K562 (cell line): ENCODE measurements around the gene FFAR1. TPM values are rescaled to one million over a fixed set of nuclear protein-coding genes. Genes with fewer than 3 reads are reported as not detected.

ENCODE experiments used
- ATAC-seq: fragments of 200-7000 bp; cut with Tn5 transposase; 3 replicates; pipeline ENCODE4 v1.9.1; 2020; ENCODE audit warnings: moderate library complexity
- BruUV-seq: library from RNA; stranded (reverse); fragments of 400-500 nt; replicated peaks from 2 replicates; lab custom pipeline; 2021; lab: Mats Ljungman, UMichigan
- CTCF ChIA-PET: fragments of 300-600 bp; formaldehyde crosslinking; extraction: SDS; loops from one replicate; lab custom pipeline; 2021; ENCODE audit warnings: low intra/inter-chr PET ratio; lab: Yijun Ruan, JAX
- POLR2A ChIA-PET: fragments of 300-600, 350-650 bp; sonication (Branson Sonifier 250); formaldehyde crosslinking; extraction: SDS; loops from one replicate; lab custom pipeline; 2021; ENCODE audit warnings: antibody characterized with exemption, inconsistent platforms; lab: Yijun Ruan, JAX
- DNase-seq, 4 experiments: peaks; one replicate each; pipeline versions ENCODE4 v3.0.0 to v3.0.0-alpha.2; 2011 to 2018; ENCODE audit warnings: low spot score in 3 of 4, mixed read lengths in 3 of 4; ENCODE audit errors: extremely low read depth in 1 of 4
- FAIRE-seq: peaks from 2 replicates; lab custom pipeline; 2011; peaks lifted over from hg19 to GRCh38; lab: Jason Lieb, UNC
- H2AFZ ChIP-seq: 2 replicates; pipeline ENCODE4 v1.6.0; 2011; ENCODE audit warnings: low read depth, low read length, control low read depth, inconsistent platforms
- H3K27ac ChIP-seq: fragments of 200-600 bp; 3 replicates; pipeline ENCODE4 v1.8.0; 2011; ENCODE audit warnings: low read depth, mild to moderate bottlenecking, control low read depth, inconsistent platforms, low read length, moderate library complexity, mixed read lengths; ENCODE audit errors: extremely low read depth
- H3K27me3 ChIP-seq, 2 experiments: fragments of 300-600 bp in 1 of 2; 2 replicates in 1 of 2; 3 replicates in 1 of 2; pipeline versions ENCODE4 v1.6.0 to v1.8.0; 2011; ENCODE audit warnings: inconsistent platforms in 2 of 2, low read length in 2 of 2, mild to moderate bottlenecking in 1 of 2, mixed read lengths in 1 of 2, moderate library complexity in 1 of 2; ENCODE audit not compliant: control insufficient read depth in 2 of 2, insufficient read depth in 2 of 2
- H3K36me3 ChIP-seq: fragments of 300-600 bp; 3 replicates; pipeline ENCODE4 v1.8.0; 2011; ENCODE audit warnings: mild to moderate bottlenecking, low read length, inconsistent platforms; ENCODE audit not compliant: control insufficient read depth, insufficient read depth
- H3K4me1 ChIP-seq, 2 experiments: fragments of 200-600 bp in 1 of 2; replicated peaks in 1 of 2; 2 replicates in 1 of 2; 3 replicates in 1 of 2; pipeline versions ENCODE4 v1.5.1 to v1.8.0; 2011; ENCODE audit warnings: inconsistent platforms in 2 of 2, low read length in 2 of 2, mild to moderate bottlenecking in 1 of 2, mixed read lengths in 1 of 2, moderate library complexity in 1 of 2; ENCODE audit not compliant: control insufficient read depth in 2 of 2, insufficient read depth in 2 of 2
- H3K4me2 ChIP-seq: 2 replicates; pipeline ENCODE4 v1.6.1; 2011; ENCODE audit warnings: low read length, control low read depth, inconsistent platforms, mixed read lengths; ENCODE audit not compliant: insufficient read depth
- H3K4me3 ChIP-seq: fragments of 200-600 bp; sonication (generic), shearing (Covaris generic); 2 replicates; pipeline ENCODE4 v1.5.1; 2016; ENCODE audit warnings: control low read depth, inconsistent platforms
- H3K79me2 ChIP-seq: fragments of 200-600 bp; 3 replicates; pipeline ENCODE4 v1.8.0; 2011; ENCODE audit warnings: low read length, inconsistent platforms; ENCODE audit not compliant: control insufficient read depth, insufficient read depth
- H3K9ac ChIP-seq, 2 experiments: 2 replicates each; pipeline versions ENCODE4 v1.6.0 to v1.6.1; 2011; ENCODE audit warnings: low read depth in 2 of 2, low read length in 2 of 2, control low read depth in 1 of 2, inconsistent platforms in 1 of 2, mild to moderate bottlenecking in 1 of 2, mixed read lengths in 1 of 2; ENCODE audit not compliant: insufficient read depth in 1 of 2
- H3K9me1 ChIP-seq: one replicate; pipeline ENCODE4 v1.6.0; 2011; ENCODE audit warnings: inconsistent platforms, mild to moderate bottlenecking, low read length, moderate library complexity; ENCODE audit not compliant: control insufficient read depth, insufficient read depth
- H3K9me3 ChIP-seq: replicated peaks from 2 replicates; pipeline ENCODE4 v1.5.1; 2011; ENCODE audit warnings: low read depth, low read length, inconsistent platforms; ENCODE audit not compliant: control insufficient read depth, insufficient read depth
- H4K20me1 ChIP-seq: replicated peaks from 2 replicates; pipeline ENCODE4 v1.6.1; 2011; ENCODE audit warnings: low read length, inconsistent platforms, mixed read lengths; ENCODE audit not compliant: control insufficient read depth, insufficient read depth
- ARID2 ChIP-seq: fragments of 450-650 bp; IDR thresholded peaks from 2 replicates; pipeline ENCODE4 v1.6.1; 2017; ENCODE audit warnings: antibody characterized with exemption, mild to moderate bottlenecking
- GABPA ChIP-seq: fragments of 200-800 bp; sonication (Bioruptor generic); conservative IDR thresholded peaks from 2 replicates; pipeline ENCODE4 v1.6.1; 2016; ENCODE audit warnings: low read depth, missing genetic modification characterization, missing compliant biosample characterization
- GABPB1 ChIP-seq: sonication (generic); formaldehyde crosslinking; IDR thresholded peaks from 2 replicates; pipeline ENCODE4 v1.8.0; 2022; ENCODE audit warnings: mild to moderate bottlenecking, missing genetic modification reagents
- JUN ChIP-seq, 2 experiments: sonication (generic) in 1 of 2; formaldehyde crosslinking in 1 of 2; IDR thresholded peaks; 2 replicates each; pipeline versions ENCODE4 v1.6.1 to v1.8.0; 2012 to 2022; ENCODE audit warnings: borderline replicate concordance in 2 of 2, mild to moderate bottlenecking in 2 of 2, improper control_type of control experiment in 1 of 2, low read depth in 1 of 2, low read length in 1 of 2, missing genetic modification reagents in 1 of 2
- NCOR1 ChIP-seq: fragments of 450-650 bp; IDR thresholded peaks from 2 replicates; pipeline ENCODE4 v1.6.1; 2016; ENCODE audit warnings: mild to moderate bottlenecking, moderate library complexity
- NRF1 ChIP-seq, 2 experiments: fragments of 450-650 bp; IDR thresholded peaks in 1 of 2; conservative IDR thresholded peaks in 1 of 2; 2 replicates each; pipeline ENCODE4 v1.6.1; 2014; ENCODE audit warnings: mild to moderate bottlenecking in 2 of 2
- TRIM24 ChIP-seq, 2 experiments: fragments of 450-650 bp; IDR thresholded peaks; 2 replicates each; pipeline ENCODE4 v1.6.1; 2016
- ZBTB7A ChIP-seq: IDR thresholded peaks from 2 replicates; pipeline ENCODE4 v1.6.1; 2011; ENCODE audit warnings: low read depth, mild to moderate bottlenecking, low read length, moderate library complexity, borderline replicate concordance; ENCODE audit not compliant: control insufficient read depth
- ZNF655 ChIP-seq: fragments of 250-450 bp; sonication (Bioruptor Pico); IDR thresholded peaks from 2 replicates; pipeline ENCODE4 v1.5.0; 2021
- ZNF668 ChIP-seq: fragments of 250-450 bp; sonication (Bioruptor Pico); IDR thresholded peaks from 2 replicates; pipeline ENCODE4 v1.8.0; 2022; ENCODE audit warnings: mild to moderate bottlenecking, inconsistent platforms
- WGBS: fragments of 100-300 bp; shearing (Covaris generic); methylation state at CpG from one replicate; pipeline ENCODE4 v1.1.6; 2016; ENCODE audit warnings: low coverage, mixed read lengths; ENCODE audit not compliant: insufficient coverage; ENCODE audit errors: missing lambda C conversion rate; 5-methylcytosine and 5-hydroxymethylcytosine counted together
- in situ Hi-C: fragments of 300-500 bp; cut with MboI; formaldehyde crosslinking; loops from 4 replicates; pipeline ENCODE4 v1.15.0; 2018; ENCODE audit warnings: inconsistent platforms, mixed read lengths
- intact Hi-C: fragments of 100-400 bp; cut with micrococcal nuclease; formaldehyde crosslinking; loops from 2 replicates; pipeline ENCODE4 v1.14.2; 2022
- polyA plus RNA-seq, 8 experiments: library from polyadenylated mRNA; depleted of rRNA in 4 of 8; stranded (reverse) in 5 of 8; unstranded in 3 of 8; fragments of >200 nt; fragmentation: Nextera tagmentation in 2 of 8; fragmentation: Illumina TruSeq in 1 of 8; extraction: Ambion mirVana in 2 of 8; extraction: Trizol in 1 of 8; gene quantifications; 2 replicates each; pipeline versions ENCODE4 v1.2.1 to v1.2.3, GENCODE V29; 2011 to 2014; ENCODE audit warnings: inconsistent platforms in 1 of 8, missing spikeins in 1 of 8
- total RNA-seq, 7 experiments: library from RNA; depleted of rRNA in 6 of 7; stranded (reverse); fragments of >200 nt in 6 of 7; fragmentation: Illumina TruSeq in 2 of 7; extraction: Trizol in 2 of 7; gene quantifications; 2 replicates each; pipeline versions ENCODE4 v1.2.1 to v1.2.3, GENCODE V29; 2011 to 2021; ENCODE audit warnings: low replicate concordance in 1 of 7

Gene FFAR1
- total and polyA plus RNA-seq, 9 of the 15 experiments (the other 6 are each of a cell fraction or from before 2014, with no cell fraction given) = not detected

GRCh38 chr19:35349614-35350521 is 2.2 kb downstream of the FFAR1 start:
- FAIRE-seq (no peak), DNase-seq (peak in 1 of 4 experiments; percentile 4), ATAC-seq (no peak)
- Histone ChIP-seq H4K20me1 (no peaks in the 10 kb centered on the region), H2AFZ (no peak overlapping the region), H3K9me1 (no peaks in the 10 kb centered on the region), H3K4me3 (no peak overlapping the region), H3K9me3 (no peaks in the 10 kb centered on the region), H3K4me2 (no peak overlapping the region), H3K9ac (no peak overlapping the region), H3K27ac (no peak overlapping the region), H3K4me1 (peaks cover 12 to 36% of the 10 kb centered on the region in 2 experiments; a peak in 4 of 5 replicates), H3K79me2 (no peaks in the 10 kb centered on the region), H3K27me3 (peaks cover under 1 to 3% of the 10 kb centered on the region in 2 experiments; a peak in 1 of 5 replicates), H3K36me3 (no peaks in the 10 kb centered on the region)
- CTCF ChIA-PET = no interaction called here
- no TSS peak for BruUV-seq
- intact Hi-C loops (no loop called here), in situ Hi-C loops (no loop called here)
- POLR2A ChIA-PET = interaction anchor here (0.5 to 1.0 kb wide), 3 partner anchors 14 to 554 kb away, joined by 3 read pairs; no protein-coding TSS in a partner anchor
- TF ChIP-seq ZBTB7A (no peak), GABPA (tag) (no peak), JUN (IDR thresholded peaks at IDR 0.05; ENCODE audit: borderline replicate concordance, low read depth, low read length) (no peak), JUN (CRISPR knock-in tag; IDR thresholded peaks at IDR 0.05; ENCODE audit: borderline replicate concordance) (no peak), NCOR1 (no peak), NRF1 (conservative IDR thresholded peaks at IDR 0.05 in 1 of 2, IDR thresholded peaks at IDR 0.05 in 1 of 2) (no peak), ZNF655 (CRISPR knock-in tag) (no peak), ZNF668 (CRISPR knock-in tag) (no peak), GABPB1 (no peak), ARID2 (no peak), TRIM24 (IDR thresholded peaks at IDR 0.05) (no peak)
- 15% methylated on average over 14 of the region's 17 CpGs for WGBS
